Suppressor macrophage treated with lipopolysaccharide for 4 hours (primary cell): Measurements from ENCODE around the gene GCK.
A peak's percentile ranks its signal among the peaks of the same experiment; 100 is the strongest.
"Not testable (repeated sequence)": the region's sequence is repeated elsewhere in the genome, so short reads cannot be mapped to it uniquely, and the experiment has no call there.

Experiments used
- DNase-seq: peaks from one replicate; pipeline ENCODE4 v3.0.0-alpha.2; 2020

The GCK gene

GRCh38 chr7:44176486-44176885, 12.8 kb downstream of the GCK start:
- no peak for DNase-seq

GRCh38 chr7:44175730-44176129, 13.5 kb downstream of the GCK start:
- DNase-seq = no peak

- DNase-seq = not testable (repeated sequence)
Observed at GRCh38 chr7:44174694-44174948, 14.6 kb downstream of the GCK start.

- no peak for DNase-seq
Observed at GRCh38 chr7:44173911-44174693, 15.1 kb downstream of the GCK start.

GRCh38 chr7:44172803-44173424, 16.3 kb downstream of the GCK start:
- no peak for DNase-seq

- DNase-seq = no peak
Observed at GRCh38 chr7:44172352-44172751, 16.9 kb downstream of the GCK start.

- not testable (repeated sequence) for DNase-seq
Observed at GRCh38 chr7:44171901-44172300, 17.3 kb downstream of the GCK start.

GRCh38 chr7:44167920-44168319, 21.3 kb downstream of the GCK start:
- peak; percentile 30 for DNase-seq

- DNase-seq = no peak
Observed at GRCh38 chr7:44163591-44163990, 25.6 kb downstream of the GCK start.

GRCh38 chr7:44162785-44163395, 26.3 kb downstream of the GCK start:
- DNase-seq = no peak

- DNase-seq = no peak
Observed at GRCh38 chr7:44162179-44162578, 27.1 kb downstream of the GCK start.

- DNase-seq = no peak
Observed at GRCh38 chr7:44161371-44161770, 27.9 kb downstream of the GCK start.

GRCh38 chr7:44159824-44160630, 29.2 kb downstream of the GCK start:
- no peak for DNase-seq

GRCh38 chr7:44158873-44159631, 30.2 kb downstream of the GCK start:
- no peak for DNase-seq

GRCh38 chr7:44158096-44158872, 31.0 kb downstream of the GCK start:
- DNase-seq = no peak

- no peak for DNase-seq
Observed at GRCh38 chr7:44157116-44158080, 31.8 kb downstream of the GCK start.

- DNase-seq = no peak
Observed at GRCh38 chr7:44156453-44157010, 32.7 kb downstream of the GCK start.

GRCh38 chr7:44155191-44156185, 33.8 kb downstream of the GCK start:
- no peak for DNase-seq

- DNase-seq = no peak
Observed at GRCh38 chr7:44154703-44155102, 34.5 kb downstream of the GCK start.
